PC-3 (cell line): Measurements from ENCODE around the gene PSMC3IP. TPM values are rescaled to one million over a fixed set of nuclear protein-coding genes. Genes with fewer than 3 reads are reported as not detected.
A peak's percentile ranks its signal among the peaks of the same experiment; 100 is the strongest.

Experiments used
- ATAC-seq: fragments of 200-7000 bp; cut with Tn5 transposase; 2 replicates; pipeline ENCODE4 v1.9.1; 2020; ENCODE audit warnings: mild to moderate bottlenecking, moderate library complexity
- BruUV-seq: library from RNA; stranded (reverse); fragments of 400-500 nt; replicated peaks from 2 replicates; lab custom pipeline; 2021; lab: Mats Ljungman, UMichigan
- CTCF ChIA-PET: fragments of 300-600 bp; sonication (Branson Sonifier 250); formaldehyde crosslinking; loops from one replicate; lab custom pipeline; 2022; ENCODE audit warnings: antibody characterized with exemption; lab: Charles Lee
- POLR2A ChIA-PET: fragments of 300-600 bp; sonication (Branson Sonifier 250); formaldehyde crosslinking; loops from one replicate; lab custom pipeline; 2022; ENCODE audit warnings: antibody characterized with exemption; ENCODE audit not compliant: unreplicated experiment; lab: Charles Lee
- DNase-seq: peaks from one replicate; pipeline ENCODE4 v3.0.0-alpha.2; 2015
- H2AFZ ChIP-seq: fragments of 300-600 bp; sonication (generic); 2 replicates; pipeline ENCODE4 v1.6.0; 2016; ENCODE audit warnings: antibody characterized with exemption, low read length
- H3F3A ChIP-seq: fragments of 300-600 bp; sonication (generic); one replicate; pipeline ENCODE4 v1.6.0; 2017; ENCODE audit warnings: antibody characterized with exemption, low read length, control low read depth, mild to moderate bottlenecking; ENCODE audit not compliant: unreplicated experiment
- H3K27ac ChIP-seq: fragments of 300-600 bp; sonication (generic); 2 replicates; pipeline ENCODE4 v1.5.1; 2016; ENCODE audit warnings: mild to moderate bottlenecking, low read length
- H3K27me3 ChIP-seq: fragments of 300-600 bp; sonication (generic); 2 replicates; pipeline ENCODE4 v1.6.1; 2016; ENCODE audit warnings: low read length, mixed read lengths
- H3K36me3 ChIP-seq: fragments of 300-600 bp; sonication (generic); 2 replicates; pipeline ENCODE4 v1.6.1; 2016; ENCODE audit warnings: low read depth, mixed run types, low read length, mixed read lengths
- H3K4me1 ChIP-seq: fragments of 300-600 bp; sonication (generic); 2 replicates; pipeline ENCODE4 v1.5.1; 2016; ENCODE audit warnings: low read length; ENCODE audit not compliant: insufficient read depth
- H3K4me2 ChIP-seq: fragments of 300-600 bp; sonication (generic); 2 replicates; pipeline ENCODE4 v1.6.0; 2016; ENCODE audit warnings: low read length
- H3K4me3 ChIP-seq: fragments of 300-600 bp; sonication (generic); 2 replicates; pipeline ENCODE4 v1.5.1; 2016; ENCODE audit warnings: mild to moderate bottlenecking, low read length, mixed read lengths
- H3K79me2 ChIP-seq: fragments of 300-600 bp; sonication (generic); 2 replicates; pipeline ENCODE4 v1.6.1; 2017; ENCODE audit warnings: low read length, mixed read lengths
- H3K9ac ChIP-seq: fragments of 300-600 bp; sonication (generic); 2 replicates; pipeline ENCODE4 v1.6.0; 2016; ENCODE audit warnings: mild to moderate bottlenecking, low read length
- H3K9me2 ChIP-seq: fragments of 300-600 bp; sonication (generic); replicated peaks from 2 replicates; pipeline ENCODE4 v1.6.1; 2016; ENCODE audit warnings: mixed run types, low read length, mixed read lengths
- H3K9me3 ChIP-seq: fragments of 300-600 bp; sonication (generic); 2 replicates; pipeline ENCODE4 v1.6.1; 2016; ENCODE audit warnings: low read length, mixed read lengths
- H4K20me1 ChIP-seq: fragments of 300-600 bp; sonication (generic); 2 replicates; pipeline ENCODE4 v1.6.1; 2016; ENCODE audit warnings: low read length, mixed read lengths
- CTCF ChIP-seq: fragments of 300-600 bp; sonication (generic); conservative IDR thresholded peaks from 2 replicates; pipeline ENCODE4 v1.5.1; 2017; ENCODE audit warnings: antibody characterized with exemption, low read depth, mild to moderate bottlenecking, low read length
- EZH2 ChIP-seq: fragments of 300-600 bp; sonication (generic); IDR thresholded peaks from one replicate; pipeline ENCODE4 v1.6.1; 2017; ENCODE audit warnings: antibody characterized with exemption, mild to moderate bottlenecking, low read length; ENCODE audit not compliant: unreplicated experiment
- EZH2phosphoT487 ChIP-seq: fragments of 300-600 bp; sonication (generic); IDR thresholded peaks from 2 replicates; pipeline ENCODE4 v1.6.1; 2018; ENCODE audit warnings: mild to moderate bottlenecking, antibody characterized with exemption, low read length, borderline replicate concordance
- intact Hi-C: fragments of 100-400 bp; cut with micrococcal nuclease; formaldehyde crosslinking; loops from 2 replicates; pipeline ENCODE4 v1.9.0; 2023
- total RNA-seq: library from RNA; depleted of rRNA; stranded (reverse); fragments of >200 nt; gene quantifications from 2 replicates; pipeline ENCODE4 v1.2.3, GENCODE V29; 2014

Gene PSMC3IP
- total RNA-seq, 1 experiment from 2014 or later, result 20.3 TPM

GRCh38 chr17:42563143-42563509 is 14.4 kb downstream of the PSMC3IP start:
- H3K9me3 ChIP-seq, result no peaks in the 10 kb centered on the region
- ChIA-PET POLR2A (no interaction called here), CTCF (no interaction called here)
- H3K4me2 ChIP-seq, result peak overlapping the region; percentile 99
- H3K9ac ChIP-seq, result peak overlapping the region; percentile 95
- no peaks in the 10 kb centered on the region for H4K20me1 ChIP-seq
- H3K79me2 ChIP-seq, result peaks cover 42% of the 10 kb centered on the region
- intact Hi-C loops, result no loop called here
- peak overlapping the region; percentile 76 for H3K27ac ChIP-seq
- H3K4me3 ChIP-seq, result peak overlapping the region; percentile 83
- H3K27me3 ChIP-seq, result no peaks in the 10 kb centered on the region
- no peaks in the 10 kb centered on the region for H3F3A ChIP-seq
- peaks cover 25% of the 10 kb centered on the region for H3K4me1 ChIP-seq
- BruUV-seq, result no TSS peak
- ATAC-seq (no peak), DNase-seq (no peak)
- peaks cover 6% of the 10 kb centered on the region; the same call in 1 of the 2 replicates for H3K36me3 ChIP-seq
- no peaks in the 10 kb centered on the region for H3K9me2 ChIP-seq
- H2AFZ ChIP-seq, result no peak overlapping the region
- no peak for TF ChIP-seq CTCF

DNA sequence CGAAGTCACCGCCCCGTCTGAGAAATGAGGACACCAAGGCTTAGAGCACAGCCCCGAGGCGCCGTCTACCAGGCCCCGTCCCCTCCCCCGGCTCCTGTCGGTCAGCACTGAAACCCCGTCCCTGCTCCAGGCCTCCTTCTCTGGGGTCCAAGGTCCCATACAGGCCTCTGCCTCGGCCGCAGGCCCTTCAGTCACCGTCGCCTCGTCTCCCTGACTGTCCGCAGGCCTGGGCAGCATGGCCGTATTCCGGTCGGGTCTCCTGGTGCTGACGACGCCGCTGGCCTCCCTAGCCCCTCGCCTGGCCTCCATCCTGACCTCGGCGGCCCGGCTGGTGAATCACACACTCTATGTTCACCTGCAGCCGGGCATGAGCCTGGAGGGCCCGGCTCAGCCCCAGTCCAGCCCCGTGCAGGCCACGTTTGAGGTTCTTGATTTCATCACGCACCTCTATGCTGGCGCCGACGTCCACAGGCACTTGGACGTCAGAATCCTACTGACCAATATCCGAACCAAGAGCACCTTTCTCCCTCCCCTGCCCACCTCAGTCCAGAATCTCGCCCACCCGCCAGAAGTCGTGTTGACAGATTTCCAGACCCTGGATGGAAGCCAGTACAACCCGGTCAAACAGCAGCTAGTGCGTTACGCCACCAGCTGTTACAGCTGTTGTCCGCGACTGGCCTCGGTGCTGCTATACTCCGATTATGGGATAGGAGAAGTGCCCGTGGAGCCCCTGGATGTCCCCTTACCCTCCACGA is 15.0 kb downstream of the PSMC3IP start:
- Histone ChIP-seq H3F3A (no peaks in the 10 kb centered on the region), H3K9ac (peak overlapping the region; percentile 95), H4K20me1 (no peaks in the 10 kb centered on the region), H3K4me1 (peaks cover 21% of the 10 kb centered on the region), H3K79me2 (peaks cover 37% of the 10 kb centered on the region), H3K4me2 (peak overlapping the region; percentile 99), H3K27me3 (no peaks in the 10 kb centered on the region), H3K36me3 (peaks cover 6% of the 10 kb centered on the region; the same call in 1 of the 2 replicates), H3K9me3 (no peaks in the 10 kb centered on the region), H2AFZ (peak overlapping the region; percentile 93), H3K9me2 (no peaks in the 10 kb centered on the region), H3K4me3 (peak overlapping the region; percentile 83), H3K27ac (peak overlapping the region; percentile 76)
- TSS peak; percentile 59 for BruUV-seq
- ChIA-PET CTCF (no interaction called here), POLR2A (no interaction called here)
- no peak for TF ChIP-seq EZH2
- no peak for TF ChIP-seq CTCF
- no peak for TF ChIP-seq EZH2phosphoT487
- ATAC-seq (peak; percentile 18), DNase-seq (no peak)
- intact Hi-C loops, result no loop called here

- Histone ChIP-seq H3F3A (no peaks in the 10 kb centered on the region), H3K9ac (peak within 1 kb of the TSS; percentile 95), H3K4me3 (peak within 1 kb of the TSS; percentile 83), H3K27ac (peak within 1 kb of the TSS; percentile 76), H3K36me3 (peaks cover 6% of the 10 kb centered on the region; the same call in 1 of the 2 replicates), H3K4me2 (peak within 1 kb of the TSS; percentile 99), H3K79me2 (peaks cover 31% of the 10 kb centered on the region), H3K9me2 (no peaks in the 10 kb centered on the region), H3K27me3 (no peaks in the 10 kb centered on the region), H2AFZ (peak within 1 kb of the TSS; percentile 93), H3K4me1 (peaks cover 20% of the 10 kb centered on the region), H4K20me1 (no peaks in the 10 kb centered on the region), H3K9me3 (no peaks in the 10 kb centered on the region)
- ATAC-seq (peak; percentile 68), DNase-seq (peak; percentile 94)
- POLR2A ChIA-PET, result no interaction called here
- BruUV-seq, result no TSS peak
- TF ChIP-seq EZH2, result no peak
- TF ChIP-seq CTCF, result no peak
- TF ChIP-seq EZH2phosphoT487, result no peak
- intact Hi-C loops, result no loop called here
- CTCF ChIA-PET, result no interaction called here
Measured at GRCh38 chr17:42561897-42562387, 15.6 kb downstream of the PSMC3IP start, which contains the start of gene COASY. TSS of gene COASY (plus strand) at chr17:42562148. CDS start at chr17:42562623, 475 bp downstream.
